Thyroid gland (tissue), 4 donors: Measurements from ENCODE around the gene IPP. TPM values are rescaled to one million over a fixed set of nuclear protein-coding genes. Genes with fewer than 3 reads are reported as not detected.

ENCODE experiments used
- DNase-seq, 2 donors: peaks; one replicate each; pipeline ENCODE4 v3.0.0-alpha.2; 2019
- H3K27ac ChIP-seq, 3 donors: fragments of 200-600 bp; sonication (generic); 1 replicate in 2 of 3; 2 replicates in 1 of 3; pipeline ENCODE4 v1.5.1; 2016 to 2019; ENCODE audit warnings: mild to moderate bottlenecking in 1 of 3, moderate library complexity in 1 of 3
- H3K27me3 ChIP-seq: fragments of 200-600 bp; sonication (generic); one replicate; pipeline ENCODE4 v1.5.1; 2019
- H3K36me3 ChIP-seq, 2 donors: fragments of 200-600 bp; sonication (generic); one replicate each; pipeline ENCODE4 v1.5.1; 2016 to 2019
- H3K4me1 ChIP-seq, 2 donors: fragments of 200-600 bp; sonication (generic); one replicate each; pipeline ENCODE4 v1.5.1; 2017 to 2019
- H3K4me3 ChIP-seq, 3 donors: fragments of 200-600 bp; sonication (generic); replicated peaks in 1 of 3; 1 replicate in 2 of 3; 2 replicates in 1 of 3; pipeline ENCODE4 v1.5.1; 2016; ENCODE audit warnings: mild to moderate bottlenecking in 1 of 3
- H3K9me3 ChIP-seq: fragments of 200-600 bp; sonication (generic); one replicate; pipeline ENCODE4 v1.5.1; 2017
- POLR2A ChIP-seq, 2 donors: fragments of 450-650 bp; IDR thresholded peaks; one replicate each; pipeline ENCODE4 v1.6.1; 2017; ENCODE audit warnings: antibody characterized with exemption in 2 of 2, mild to moderate bottlenecking in 2 of 2, moderate library complexity in 1 of 2
- WGBS, 2 donors: methylation state at CpG; one replicate each; pipeline ENCODE4 v1.1.5; 2017; 5-methylcytosine and 5-hydroxymethylcytosine counted together
- intact Hi-C: fragments of 100-400 bp; cut with DNase I; formaldehyde crosslinking; loops from one replicate; pipeline ENCODE4 v1.15.1; 2023
- total RNA-seq, 4 donors: library from RNA; depleted of rRNA; stranded (reverse); fragments of >200 nt; gene quantifications; one replicate each; pipeline ENCODE4 v1.2.3, GENCODE V29; 2016
- TF ChIP-seq, protein P1 (sequence below), 6 experiments: fragments of 200-600 bp in 3 of 6; fragments of 450-650 bp in 3 of 6; sonication (generic) in 3 of 6; IDR thresholded peaks; one replicate each; pipeline ENCODE4 v1.5.1; 2016 to 2019; ENCODE audit warnings: antibody characterized with exemption in 6 of 6, mild to moderate bottlenecking in 2 of 6, inconsistent platforms in 1 of 6, moderate library complexity in 1 of 6

Gene IPP
- total RNA-seq, 4 donors from 2014 or later: 14.9 to 20.1 (median 17.8) TPM

DNA sequence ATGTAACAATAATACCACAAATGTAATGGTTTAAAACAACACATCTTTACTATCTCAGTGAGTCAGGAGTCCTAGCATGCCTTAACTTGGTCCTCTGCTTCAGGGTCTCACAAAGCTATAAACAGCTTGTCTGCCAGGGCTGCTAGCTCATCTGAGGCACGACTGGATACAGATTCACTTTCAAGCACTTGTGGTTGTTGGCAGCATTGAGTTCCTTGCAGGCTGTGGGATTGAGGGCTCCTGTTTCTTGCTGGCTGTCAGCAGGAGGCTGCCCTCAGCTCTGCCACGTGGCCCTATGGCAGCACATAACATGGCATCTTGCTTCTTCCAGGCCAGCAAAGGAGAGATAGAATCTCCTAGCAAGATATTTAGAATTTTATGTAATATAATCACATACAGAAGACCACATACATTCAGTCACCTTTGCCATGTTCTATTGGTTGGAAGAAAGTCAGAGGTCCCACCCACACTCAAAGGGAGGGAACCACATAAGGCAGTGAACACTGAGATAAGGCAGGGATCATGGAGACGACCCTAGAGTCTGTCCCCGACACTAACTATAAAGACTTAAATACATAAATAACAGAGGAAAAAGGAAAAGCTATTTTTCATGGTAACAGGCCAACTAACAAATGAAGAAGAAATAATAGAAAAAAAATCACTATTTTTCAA, 18.9 kb upstream of the IPP start:
- no peak overlapping the region for H3K4me3 ChIP-seq
- intact Hi-C loops: no loop called here
- no peaks in the 10 kb centered on the region for H3K27me3 ChIP-seq
- H3K27ac ChIP-seq: no peak overlapping the region
- no peaks in the 10 kb centered on the region for H3K9me3 ChIP-seq
- peaks cover 0 to 6% of the 10 kb centered on the region in 2 donors for H3K4me1 ChIP-seq
- no peak for DNase-seq
- no peak for TF ChIP-seq POLR2A (IDR thresholded peaks at IDR 0.05)
- TF ChIP-seq, protein P1, sequence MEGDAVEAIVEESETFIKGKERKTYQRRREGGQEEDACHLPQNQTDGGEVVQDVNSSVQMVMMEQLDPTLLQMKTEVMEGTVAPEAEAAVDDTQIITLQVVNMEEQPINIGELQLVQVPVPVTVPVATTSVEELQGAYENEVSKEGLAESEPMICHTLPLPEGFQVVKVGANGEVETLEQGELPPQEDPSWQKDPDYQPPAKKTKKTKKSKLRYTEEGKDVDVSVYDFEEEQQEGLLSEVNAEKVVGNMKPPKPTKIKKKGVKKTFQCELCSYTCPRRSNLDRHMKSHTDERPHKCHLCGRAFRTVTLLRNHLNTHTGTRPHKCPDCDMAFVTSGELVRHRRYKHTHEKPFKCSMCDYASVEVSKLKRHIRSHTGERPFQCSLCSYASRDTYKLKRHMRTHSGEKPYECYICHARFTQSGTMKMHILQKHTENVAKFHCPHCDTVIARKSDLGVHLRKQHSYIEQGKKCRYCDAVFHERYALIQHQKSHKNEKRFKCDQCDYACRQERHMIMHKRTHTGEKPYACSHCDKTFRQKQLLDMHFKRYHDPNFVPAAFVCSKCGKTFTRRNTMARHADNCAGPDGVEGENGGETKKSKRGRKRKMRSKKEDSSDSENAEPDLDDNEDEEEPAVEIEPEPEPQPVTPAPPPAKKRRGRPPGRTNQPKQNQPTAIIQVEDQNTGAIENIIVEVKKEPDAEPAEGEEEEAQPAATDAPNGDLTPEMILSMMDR (IDR thresholded peaks at IDR 0.05): no peak
- 53 to 60% methylated on average over 4 of the region's 4 CpGs for WGBS, 2 donors
- H3K36me3 ChIP-seq: no peaks in the 10 kb centered on the region

- intact Hi-C loops: no loop called here
- no peak for TF ChIP-seq POLR2A (IDR thresholded peaks at IDR 0.05)
- TF ChIP-seq, protein P1 (IDR thresholded peaks at IDR 0.05): no peak
- Histone ChIP-seq H3K27me3 (no peaks in the 10 kb centered on the region), H3K4me1 (peaks cover 0 to 6% of the 10 kb centered on the region in 2 donors), H3K4me3 (no peak overlapping the region), H3K9me3 (no peaks in the 10 kb centered on the region), H3K27ac (no peak overlapping the region), H3K36me3 (no peaks in the 10 kb centered on the region)
- DNase-seq: no peak
- WGBS, 2 donors: 59 to 69% methylated on average over 6 of the region's 6 CpGs
Measured at GRCh38 chr1:45767035-45767434, 16.6 kb upstream of the IPP start.

GRCh38 chr1:45765999-45766792, 15.7 kb upstream of the IPP start:
- H3K4me3 ChIP-seq: no peak overlapping the region
- no peaks in the 10 kb centered on the region for H3K9me3 ChIP-seq
- intact Hi-C loops: no loop called here
- no peaks in the 10 kb centered on the region for H3K36me3 ChIP-seq
- DNase-seq: no peak
- H3K27me3 ChIP-seq: no peaks in the 10 kb centered on the region
- H3K27ac ChIP-seq: no peak overlapping the region
- no peaks in the 10 kb centered on the region for H3K4me1 ChIP-seq
- WGBS, 2 donors: 84 to 89% methylated on average over 13 of the region's 13 CpGs
- TF ChIP-seq, protein P1 (IDR thresholded peaks at IDR 0.05): no peak
- no peak for TF ChIP-seq POLR2A (IDR thresholded peaks at IDR 0.05)

GRCh38 chr1:45762291-45762690, 11.8 kb upstream of the IPP start:
- WGBS, 2 donors: 72 to 82% methylated on average over 3 of the region's 3 CpGs

More at GRCh38 chr1:45762291-45762690, 11.8 kb upstream of the IPP start:
- DNase-seq: no peak
- H3K4me3 ChIP-seq: no peak overlapping the region
- no peaks in the 10 kb centered on the region for H3K27me3 ChIP-seq
- no peak overlapping the region for H3K27ac ChIP-seq
- no peaks in the 10 kb centered on the region for H3K9me3 ChIP-seq
- H3K4me1 ChIP-seq: no peaks in the 10 kb centered on the region
- no peak for TF ChIP-seq POLR2A (IDR thresholded peaks at IDR 0.05)
- TF ChIP-seq, protein P1 (IDR thresholded peaks at IDR 0.05): no peak
- intact Hi-C loops: no loop called here
- H3K36me3 ChIP-seq: no peaks in the 10 kb centered on the region
